Peyer's patch (tissue), 4 donors: Measurements from ENCODE around the gene RNLS.

Source experiments
- CTCF ChIP-seq, 6 experiments: fragments of 450-650 bp in 4 of 6; fragments of 200-600 bp in 2 of 6; sonication (generic) in 1 of 6; IDR thresholded peaks; one replicate each; pipeline ENCODE4 v1.5.1; 2017 to 2019; ENCODE audit warnings: antibody characterized with exemption in 6 of 6, mild to moderate bottlenecking in 3 of 6, moderate library complexity in 1 of 6
- POLR2A ChIP-seq, 2 donors: fragments of 450-650 bp; IDR thresholded peaks; one replicate each; pipeline ENCODE4 v1.5.1; 2017; ENCODE audit warnings: antibody characterized with exemption in 2 of 2, mild to moderate bottlenecking in 2 of 2, moderate library complexity in 2 of 2

- TF ChIP-seq CTCF (IDR thresholded peaks at IDR 0.05) = no peak
- TF ChIP-seq POLR2A (IDR thresholded peaks at IDR 0.05) = no peak
Observed at GRCh38 chr10:88227342-88228018, 355.6 kb downstream of the RNLS start.
